Inflammatory macrophage treated with lipopolysaccharide for 1 hour (primary cell): ENCODE measurements around the gene RETREG1.
"Not testable (repeated sequence)": the region's sequence is repeated elsewhere in the genome, so short reads cannot be mapped to it uniquely, and the experiment has no call there.

ENCODE experiments used
- DNase-seq, 2 donors: peaks; one replicate each; pipeline ENCODE4 v3.0.0-alpha.2; 2020 to 2022

The RETREG1 gene

DNA sequence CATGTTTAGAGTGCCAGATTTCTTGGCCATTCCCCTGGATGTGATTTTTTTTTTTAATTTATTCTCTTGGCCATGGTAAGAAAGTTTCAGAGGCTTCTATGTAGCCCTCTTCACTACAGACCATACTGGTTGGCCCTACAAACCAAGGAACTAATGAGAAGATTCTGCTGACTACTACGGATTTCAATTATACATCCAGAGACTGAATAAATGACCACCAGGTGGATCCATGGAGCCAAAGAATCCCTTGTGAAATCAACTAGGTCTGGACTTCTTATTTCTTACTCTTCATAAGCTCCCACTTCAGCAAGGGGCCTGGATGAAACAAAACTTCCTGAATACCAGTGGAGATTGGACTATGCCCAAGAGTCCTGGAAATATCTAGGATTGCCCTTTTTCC lies 178.8 kb downstream of the RETREG1 start:
- DNase-seq = no peak

DNA sequence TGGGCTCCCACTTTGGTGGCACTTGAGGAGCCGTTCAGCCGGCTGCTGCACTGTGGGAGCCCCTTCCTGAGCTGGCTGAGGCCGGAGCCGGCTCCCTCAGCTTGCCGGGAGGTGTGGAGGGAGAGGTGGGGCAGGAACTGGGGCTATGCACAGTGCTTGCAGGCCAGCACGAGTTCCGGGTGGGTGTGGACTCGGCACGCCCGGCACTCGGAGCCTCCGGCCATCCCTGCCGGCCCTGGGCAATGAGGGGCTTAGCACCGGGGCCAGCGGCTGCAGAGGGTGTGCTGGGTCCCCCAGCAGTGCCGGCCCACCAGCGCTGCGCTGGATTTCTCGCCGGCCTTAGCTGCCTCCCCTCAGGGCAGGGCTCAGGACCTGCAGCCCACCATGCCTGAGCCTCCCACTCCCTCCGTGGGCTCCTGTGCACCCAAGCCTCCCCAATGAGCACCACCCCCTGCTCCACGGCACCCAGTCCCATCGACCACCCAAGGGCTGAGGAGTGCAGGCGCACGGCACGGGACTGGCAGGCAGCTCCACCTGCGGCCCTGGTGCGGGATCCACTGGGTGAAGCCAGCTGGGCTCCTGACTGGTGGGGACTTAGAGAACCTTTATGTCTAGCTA lies 180.6 kb downstream of the RETREG1 start:
- DNase-seq = not testable (repeated sequence)

DNA sequence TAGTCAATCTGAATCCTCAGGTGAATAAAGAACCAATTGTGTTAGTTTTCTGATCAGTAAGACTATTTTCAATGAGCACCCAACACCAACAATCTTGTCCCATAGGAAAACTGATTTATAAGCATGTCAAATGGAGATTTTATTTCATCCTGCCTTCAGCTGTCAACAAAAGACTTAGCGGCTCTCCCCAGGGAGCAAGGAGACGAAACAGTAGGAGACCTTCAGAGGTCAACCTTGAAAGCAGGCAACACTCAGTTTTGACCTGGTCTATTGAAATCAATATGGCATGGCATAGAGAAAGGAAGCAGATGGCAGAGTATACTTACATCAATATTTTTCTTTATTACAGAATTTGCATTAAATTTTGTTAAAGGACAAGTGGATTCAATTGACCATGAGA lies 185.3 kb downstream of the RETREG1 start:
- no peak for DNase-seq

DNA sequence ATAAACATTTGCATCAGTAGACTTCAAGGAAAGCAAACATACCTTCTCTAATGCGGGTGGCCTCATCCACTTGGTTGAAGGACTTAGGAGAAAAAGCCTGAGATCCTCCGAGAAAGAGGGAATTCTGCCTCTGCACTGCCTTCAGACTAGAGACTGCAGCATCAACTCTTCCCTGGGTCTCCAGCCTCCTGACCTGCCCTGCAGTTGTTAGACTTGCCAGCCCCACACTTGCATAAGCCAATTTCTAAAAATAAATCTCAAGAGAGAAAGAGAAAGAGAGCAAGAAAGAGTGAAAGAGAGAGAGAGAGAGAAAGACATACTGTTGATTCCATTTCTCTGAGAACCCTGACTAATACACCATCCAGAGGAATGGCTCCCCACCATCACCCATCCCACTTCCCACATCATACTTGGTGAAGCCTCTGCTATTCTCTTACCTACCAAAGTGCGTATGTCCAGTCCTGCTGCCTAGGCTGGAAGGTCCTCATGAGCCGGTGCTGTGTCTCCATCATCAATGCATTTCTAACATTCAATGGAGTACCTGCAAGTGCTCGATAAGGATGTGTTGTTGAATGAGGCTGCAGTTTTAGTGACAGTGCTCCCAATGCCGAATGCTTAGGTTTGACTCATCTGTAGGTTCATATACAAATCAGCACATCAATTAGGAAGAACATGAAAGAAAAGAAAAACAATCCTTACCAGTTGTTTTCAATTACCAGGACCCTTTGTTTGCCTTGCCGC lies 186.3 kb downstream of the RETREG1 start:
- DNase-seq = no peak

DNA sequence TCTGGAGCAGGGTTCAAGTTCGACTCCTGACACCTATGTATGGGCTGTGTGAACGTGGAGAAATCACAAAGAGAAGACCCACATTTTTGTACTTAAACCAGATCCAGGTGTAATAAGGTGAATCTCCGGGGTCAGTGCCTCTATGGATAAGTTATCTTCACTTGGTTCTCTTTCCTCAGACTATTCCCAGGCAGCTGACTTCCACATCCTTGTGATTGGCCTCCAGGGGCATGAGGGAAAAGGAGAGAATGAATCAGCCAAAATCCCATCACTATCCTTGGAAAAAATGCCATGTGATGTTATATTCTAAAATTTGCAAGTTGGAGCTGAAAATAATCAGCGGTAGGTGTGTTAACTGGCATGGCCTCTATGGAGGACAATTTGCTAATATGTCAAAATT lies 188.4 kb downstream of the RETREG1 start:
- no peak for DNase-seq

DNA sequence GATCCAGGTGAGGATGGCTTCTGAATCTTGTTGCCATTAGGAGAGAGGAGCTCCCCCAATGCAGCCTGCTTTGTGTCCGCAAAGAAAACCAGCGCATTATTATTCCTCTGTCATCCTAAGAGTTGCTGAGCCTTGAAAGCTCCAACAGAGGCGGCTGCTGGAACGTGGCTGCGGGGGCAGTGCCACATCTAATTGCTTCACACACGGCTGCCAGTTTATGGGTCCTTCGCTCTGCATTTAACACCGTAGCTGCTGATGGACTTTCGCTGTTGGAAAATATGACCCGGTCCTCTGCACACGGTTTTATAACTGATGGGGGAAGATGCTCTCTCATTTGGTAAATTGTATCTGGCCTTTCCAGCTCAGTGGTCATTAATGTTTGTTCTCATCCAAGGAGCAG lies 189.2 kb downstream of the RETREG1 start:
- no peak for DNase-seq
